Tongue (tissue), 2 donors: Measurements from ENCODE around the gene TMCC3. TPM values are rescaled to one million over a fixed set of nuclear protein-coding genes. Genes with fewer than 3 reads are reported as not detected.
A peak's percentile ranks its signal among the peaks of the same experiment; 100 is the strongest.
"Not testable (repeated sequence)": the region's sequence is repeated elsewhere in the genome, so short reads cannot be mapped to it uniquely, and the experiment has no call there.

Experiments used
- DNase-seq: peaks from one replicate; pipeline ENCODE4 v3.0.0-alpha.2; 2015
- total RNA-seq: library from RNA; depleted of rRNA; stranded (reverse); fragments of >200 nt; gene quantifications from one replicate; pipeline ENCODE4 v1.2.3, GENCODE V29; 2014

Gene TMCC3
- total RNA-seq, 1 donor from 2014 or later = 20.7 TPM

GRCh38 chr12:94563286-94563685 lies 87.1 kb downstream of the TMCC3 start:
- DNase-seq = peak; percentile 92

- DNase-seq = peak; percentile 83
Measured at GRCh38 chr12:94561943-94562411, 88.4 kb downstream of the TMCC3 start.

GRCh38 chr12:94560431-94561221 lies 89.7 kb downstream of the TMCC3 start:
- DNase-seq = peak; percentile 59

GRCh38 chr12:94558612-94559011 lies 91.7 kb downstream of the TMCC3 start:
- DNase-seq = no peak

- no peak for DNase-seq
Measured at GRCh38 chr12:94557746-94558295, 92.5 kb downstream of the TMCC3 start.

- no peak for DNase-seq
Measured at GRCh38 chr12:94555687-94556086, 94.7 kb downstream of the TMCC3 start.

GRCh38 chr12:94553875-94554274 lies 96.5 kb downstream of the TMCC3 start:
- no peak for DNase-seq

GRCh38 chr12:94553130-94553519 lies 97.2 kb downstream of the TMCC3 start:
- no peak for DNase-seq

GRCh38 chr12:94551810-94552209 lies 98.5 kb downstream of the TMCC3 start:
- no peak for DNase-seq

GRCh38 chr12:94550964-94551363 lies 99.4 kb downstream of the TMCC3 start:
- DNase-seq = no peak

GRCh38 chr12:94548833-94549232 lies 101.5 kb downstream of the TMCC3 start:
- DNase-seq = not testable (repeated sequence)

GRCh38 chr12:94545935-94546771 lies 104.2 kb downstream of the TMCC3 start:
- peak; percentile 69 for DNase-seq

GRCh38 chr12:94544355-94544754 lies 106.0 kb downstream of the TMCC3 start:
- DNase-seq = no peak

- no peak for DNase-seq
Measured at GRCh38 chr12:94538318-94538717, 112.0 kb downstream of the TMCC3 start.

GRCh38 chr12:94536040-94536965 lies 114.1 kb downstream of the TMCC3 start:
- DNase-seq = no peak

- DNase-seq = peak; percentile 35
Measured at GRCh38 chr12:94535510-94535921, 114.8 kb downstream of the TMCC3 start.

- DNase-seq = no peak
Measured at GRCh38 chr12:94534774-94535509, 115.4 kb downstream of the TMCC3 start.

GRCh38 chr12:94534278-94534677 lies 116.1 kb downstream of the TMCC3 start:
- DNase-seq = no peak

- DNase-seq = peak; percentile 82
Measured at GRCh38 chr12:94532490-94533422, 117.6 kb downstream of the TMCC3 start.

GRCh38 chr12:94531196-94531720 lies 119.1 kb downstream of the TMCC3 start:
- no peak for DNase-seq
